Measurements from ENCODE around the gene IMMP2L. TPM values are rescaled to one million over a fixed set of nuclear protein-coding genes. Genes with fewer than 3 reads are reported as not detected.
"Not testable (repeated sequence)": the region's sequence is repeated elsewhere in the genome, so short reads cannot be mapped to it uniquely, and the experiment has no call there.

Gene IMMP2L
- total RNA-seq, 1 experiment from 2014 or later = 8.8 TPM

GRCh38 chr7:110938165-110938564 is 624.1 kb downstream of the IMMP2L start:
- POLR2A ChIA-PET = no interaction called here
- Histone ChIP-seq H3K36me3 (ENCODE audit: control insufficient read depth, insufficient read depth, low read length) (no peaks in the 10 kb centered on the region), H3K9me3 (ENCODE audit: control insufficient read depth, insufficient read depth, low read depth, low read length) (no peaks in the 10 kb centered on the region), H3K4me1 (ENCODE audit: control insufficient read depth, insufficient read depth, low read length) (no peaks in the 10 kb centered on the region), H3K27ac (ENCODE audit: low read length) (no peak overlapping the region), H3K27me3 (ENCODE audit: control insufficient read depth, insufficient read depth, low read length) (no peaks in the 10 kb centered on the region), H3K4me3 (ENCODE audit: low read depth in 2 of 2, low read length in 2 of 2) (no peak overlapping the region)
- no TSS peak for BruUV-seq (replicated peaks)
- TF ChIP-seq TCF7L2 (IDR thresholded peaks at IDR 0.05; ENCODE audit: low read depth, low read length) = no peak
- TF ChIP-seq SIN3A (IDR thresholded peaks at IDR 0.05; ENCODE audit: borderline replicate concordance, insufficient read depth, low read depth, low read length) = no peak
- TF ChIP-seq, protein P1, sequence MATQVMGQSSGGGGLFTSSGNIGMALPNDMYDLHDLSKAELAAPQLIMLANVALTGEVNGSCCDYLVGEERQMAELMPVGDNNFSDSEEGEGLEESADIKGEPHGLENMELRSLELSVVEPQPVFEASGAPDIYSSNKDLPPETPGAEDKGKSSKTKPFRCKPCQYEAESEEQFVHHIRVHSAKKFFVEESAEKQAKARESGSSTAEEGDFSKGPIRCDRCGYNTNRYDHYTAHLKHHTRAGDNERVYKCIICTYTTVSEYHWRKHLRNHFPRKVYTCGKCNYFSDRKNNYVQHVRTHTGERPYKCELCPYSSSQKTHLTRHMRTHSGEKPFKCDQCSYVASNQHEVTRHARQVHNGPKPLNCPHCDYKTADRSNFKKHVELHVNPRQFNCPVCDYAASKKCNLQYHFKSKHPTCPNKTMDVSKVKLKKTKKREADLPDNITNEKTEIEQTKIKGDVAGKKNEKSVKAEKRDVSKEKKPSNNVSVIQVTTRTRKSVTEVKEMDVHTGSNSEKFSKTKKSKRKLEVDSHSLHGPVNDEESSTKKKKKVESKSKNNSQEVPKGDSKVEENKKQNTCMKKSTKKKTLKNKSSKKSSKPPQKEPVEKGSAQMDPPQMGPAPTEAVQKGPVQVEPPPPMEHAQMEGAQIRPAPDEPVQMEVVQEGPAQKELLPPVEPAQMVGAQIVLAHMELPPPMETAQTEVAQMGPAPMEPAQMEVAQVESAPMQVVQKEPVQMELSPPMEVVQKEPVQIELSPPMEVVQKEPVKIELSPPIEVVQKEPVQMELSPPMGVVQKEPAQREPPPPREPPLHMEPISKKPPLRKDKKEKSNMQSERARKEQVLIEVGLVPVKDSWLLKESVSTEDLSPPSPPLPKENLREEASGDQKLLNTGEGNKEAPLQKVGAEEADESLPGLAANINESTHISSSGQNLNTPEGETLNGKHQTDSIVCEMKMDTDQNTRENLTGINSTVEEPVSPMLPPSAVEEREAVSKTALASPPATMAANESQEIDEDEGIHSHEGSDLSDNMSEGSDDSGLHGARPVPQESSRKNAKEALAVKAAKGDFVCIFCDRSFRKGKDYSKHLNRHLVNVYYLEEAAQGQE (IDR thresholded peaks at IDR 0.05; ENCODE audit: insufficient read depth in 1 of 2, low read depth in 2 of 2, low read length in 1 of 2) = no peak
- TF ChIP-seq, protein P2, sequence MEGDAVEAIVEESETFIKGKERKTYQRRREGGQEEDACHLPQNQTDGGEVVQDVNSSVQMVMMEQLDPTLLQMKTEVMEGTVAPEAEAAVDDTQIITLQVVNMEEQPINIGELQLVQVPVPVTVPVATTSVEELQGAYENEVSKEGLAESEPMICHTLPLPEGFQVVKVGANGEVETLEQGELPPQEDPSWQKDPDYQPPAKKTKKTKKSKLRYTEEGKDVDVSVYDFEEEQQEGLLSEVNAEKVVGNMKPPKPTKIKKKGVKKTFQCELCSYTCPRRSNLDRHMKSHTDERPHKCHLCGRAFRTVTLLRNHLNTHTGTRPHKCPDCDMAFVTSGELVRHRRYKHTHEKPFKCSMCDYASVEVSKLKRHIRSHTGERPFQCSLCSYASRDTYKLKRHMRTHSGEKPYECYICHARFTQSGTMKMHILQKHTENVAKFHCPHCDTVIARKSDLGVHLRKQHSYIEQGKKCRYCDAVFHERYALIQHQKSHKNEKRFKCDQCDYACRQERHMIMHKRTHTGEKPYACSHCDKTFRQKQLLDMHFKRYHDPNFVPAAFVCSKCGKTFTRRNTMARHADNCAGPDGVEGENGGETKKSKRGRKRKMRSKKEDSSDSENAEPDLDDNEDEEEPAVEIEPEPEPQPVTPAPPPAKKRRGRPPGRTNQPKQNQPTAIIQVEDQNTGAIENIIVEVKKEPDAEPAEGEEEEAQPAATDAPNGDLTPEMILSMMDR (IDR thresholded peaks at IDR 0.05) = no peak
- TF ChIP-seq POLR2AphosphoS5 (IDR thresholded peaks at IDR 0.05; ENCODE audit: low read depth, low read length) = no peak
- intact Hi-C loops (cut with micrococcal nuclease; ENCODE audit: unreplicated experiment) = no loop called here
- CTCF ChIA-PET = no interaction called here
- ATAC-seq = no peak
- no peak for DNase-seq (ENCODE audit: low read depth, low spot score)
- in situ Hi-C loops (cut with HindIII; ENCODE audit: low pct_unique_long_range_greater_than_20kb, low sequenced_read_pairs) = no loop called here

DNA sequence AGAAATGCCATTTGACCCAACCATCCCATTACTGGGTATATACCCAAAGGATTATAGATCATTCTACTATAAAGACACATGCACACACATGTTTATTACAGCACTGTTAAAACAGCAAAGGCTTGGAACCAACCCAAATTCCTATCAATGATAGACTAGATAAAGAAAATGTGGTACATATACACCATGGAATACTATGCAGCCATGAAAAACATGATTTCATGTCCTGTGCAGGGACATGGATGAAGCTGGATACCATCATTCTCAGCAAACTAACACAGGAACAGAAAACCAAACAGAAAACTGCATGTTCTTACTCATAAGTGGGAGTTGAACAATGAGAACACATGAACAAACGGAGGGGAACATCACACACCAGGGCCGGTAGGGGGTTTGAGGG is 625.6 kb downstream of the IMMP2L start:
- in situ Hi-C loops (cut with HindIII; ENCODE audit: low pct_unique_long_range_greater_than_20kb, low sequenced_read_pairs); POLR2A ChIA-PET; H3K4me1 ChIP-seq (ENCODE audit: control insufficient read depth, insufficient read depth, low read length); DNase-seq (ENCODE audit: low read depth, low spot score); H3K4me3 ChIP-seq (ENCODE audit: low read depth in 2 of 2, low read length in 2 of 2); CTCF ChIA-PET; H3K27me3 ChIP-seq (ENCODE audit: control insufficient read depth, insufficient read depth, low read length); intact Hi-C loops (cut with micrococcal nuclease; ENCODE audit: unreplicated experiment); ATAC-seq; BruUV-seq (replicated peaks); H3K9me3 ChIP-seq (ENCODE audit: control insufficient read depth, insufficient read depth, low read depth, low read length); H3K36me3 ChIP-seq (ENCODE audit: control insufficient read depth, insufficient read depth, low read length); H3K27ac ChIP-seq (ENCODE audit: low read length): not testable (repeated sequence)

DNA sequence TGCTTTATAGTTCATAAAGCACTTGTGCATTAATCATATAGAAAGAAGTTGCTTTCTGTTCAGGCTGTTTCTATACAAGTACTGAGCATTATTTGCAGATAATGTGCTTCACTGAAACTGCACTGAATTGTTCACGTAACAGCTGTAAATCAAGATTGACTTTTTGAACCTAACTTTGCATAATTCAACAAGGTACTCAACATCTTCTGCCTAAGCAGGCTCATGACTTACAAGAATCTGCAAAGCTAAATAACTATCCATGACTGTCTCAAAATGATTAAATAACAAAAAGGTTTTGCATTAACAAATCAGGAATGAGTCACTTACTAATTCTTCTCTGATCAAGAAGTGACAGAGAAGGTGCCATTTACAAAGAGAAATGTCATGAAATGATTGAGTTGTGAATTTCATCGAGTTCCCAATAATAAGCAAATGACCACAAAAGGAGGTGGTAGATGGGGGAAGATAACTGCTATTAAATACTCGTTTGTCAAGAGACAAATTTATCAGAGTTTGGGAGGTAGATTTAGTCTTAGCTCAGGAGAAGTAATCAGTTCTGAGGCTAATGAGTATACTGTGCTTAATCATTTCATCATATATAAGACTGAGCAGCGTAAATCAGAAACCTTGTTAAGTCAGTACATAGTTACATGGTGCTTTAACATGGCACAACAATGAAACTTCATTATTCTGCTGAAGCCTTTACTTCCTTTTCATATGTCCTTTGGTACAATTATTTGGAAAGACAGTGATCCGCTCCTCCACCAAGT is 632.6 kb downstream of the IMMP2L start:
- no peaks in the 10 kb centered on the region for H3K36me3 ChIP-seq (ENCODE audit: control insufficient read depth, insufficient read depth, low read length)
- intact Hi-C loops (cut with micrococcal nuclease; ENCODE audit: unreplicated experiment) = no loop called here
- TF ChIP-seq TCF7L2 (IDR thresholded peaks at IDR 0.05; ENCODE audit: low read depth, low read length) = no peak
- TF ChIP-seq SIN3A (IDR thresholded peaks at IDR 0.05; ENCODE audit: borderline replicate concordance, insufficient read depth, low read depth, low read length) = no peak
- TF ChIP-seq, protein P2 (IDR thresholded peaks at IDR 0.05) = no peak
- TF ChIP-seq POLR2AphosphoS5 (IDR thresholded peaks at IDR 0.05; ENCODE audit: low read depth, low read length) = no peak
- TF ChIP-seq, protein P1 (IDR thresholded peaks at IDR 0.05; ENCODE audit: insufficient read depth in 1 of 2, low read depth in 2 of 2, low read length in 1 of 2) = no peak
- no peak overlapping the region for H3K4me3 ChIP-seq (ENCODE audit: low read depth in 2 of 2, low read length in 2 of 2)
- H3K4me1 ChIP-seq (ENCODE audit: control insufficient read depth, insufficient read depth, low read length) = no peaks in the 10 kb centered on the region
- no peaks in the 10 kb centered on the region for H3K9me3 ChIP-seq (ENCODE audit: control insufficient read depth, insufficient read depth, low read depth, low read length)
- H3K27me3 ChIP-seq (ENCODE audit: control insufficient read depth, insufficient read depth, low read length) = no peaks in the 10 kb centered on the region
- H3K27ac ChIP-seq (ENCODE audit: low read length) = no peak overlapping the region
- no TSS peak for BruUV-seq (replicated peaks)
- DNase-seq (ENCODE audit: low read depth, low spot score) (no peak), ATAC-seq (no peak)
- in situ Hi-C loops (cut with HindIII; ENCODE audit: low pct_unique_long_range_greater_than_20kb, low sequenced_read_pairs) = no loop called here
- POLR2A ChIA-PET = no interaction called here
- CTCF ChIA-PET = no interaction called here
